ENCODE results near the gene NPFFR2.
"Not testable (repeated sequence)": the region's sequence is repeated elsewhere in the genome, so short reads cannot be mapped to it uniquely, and the experiment has no call there.

Gene NPFFR2

DNA sequence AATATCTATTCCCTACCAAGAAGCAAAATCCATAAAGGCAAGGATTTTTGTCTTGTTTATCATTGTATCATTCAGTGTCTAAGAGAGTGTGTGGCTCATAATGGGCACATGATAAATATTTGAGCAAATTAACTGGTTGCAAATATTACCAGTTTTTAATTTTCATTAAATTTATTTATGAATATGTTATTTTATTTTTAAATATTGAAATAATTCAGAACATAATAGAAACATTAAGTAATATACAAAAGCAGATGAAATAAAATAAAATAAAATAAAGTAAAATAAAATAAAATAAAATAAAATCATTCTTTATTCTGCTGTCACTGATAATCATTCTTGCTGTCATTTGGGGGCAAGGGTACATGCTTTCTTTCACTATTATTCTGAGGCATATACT is 120.9 kb downstream of the NPFFR2 start:
- CTCF ChIA-PET, result no interaction called here
- Mint-ChIP-seq H3K4me1 (no peaks in the 10 kb centered on the region), H3K4me3 (no peak overlapping the region), H3K27ac (no peak overlapping the region), H3K9me3 (peaks cover 2% of the 10 kb centered on the region), H3K27me3 (no peaks in the 10 kb centered on the region), H3K36me3 (no peaks in the 10 kb centered on the region)
- DNase-seq, result no peak

DNA sequence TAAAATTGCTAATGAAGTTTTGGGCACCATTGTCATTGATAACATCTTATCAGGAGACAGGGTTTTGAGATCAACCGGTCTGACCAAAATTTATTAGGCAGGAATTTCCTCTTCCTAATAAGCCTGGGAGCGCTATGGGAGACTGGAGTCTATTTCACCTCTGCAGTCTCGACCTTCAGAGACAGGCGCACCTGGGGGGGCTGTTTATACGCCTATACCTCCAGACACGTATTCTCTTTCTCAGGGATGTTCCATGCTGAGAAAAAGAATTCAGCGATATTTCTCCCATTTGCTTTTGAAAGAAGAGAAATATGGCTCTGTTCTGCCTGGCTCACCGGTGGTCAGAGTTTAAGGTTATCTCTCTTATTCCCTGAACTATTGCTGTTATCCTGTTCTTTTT is 121.8 kb downstream of the NPFFR2 start:
- CTCF ChIA-PET, H3K4me3 Mint-ChIP-seq, H3K27me3 Mint-ChIP-seq, H3K9me3 Mint-ChIP-seq, H3K36me3 Mint-ChIP-seq, DNase-seq, H3K27ac Mint-ChIP-seq, H3K4me1 Mint-ChIP-seq: not testable (repeated sequence)

DNA sequence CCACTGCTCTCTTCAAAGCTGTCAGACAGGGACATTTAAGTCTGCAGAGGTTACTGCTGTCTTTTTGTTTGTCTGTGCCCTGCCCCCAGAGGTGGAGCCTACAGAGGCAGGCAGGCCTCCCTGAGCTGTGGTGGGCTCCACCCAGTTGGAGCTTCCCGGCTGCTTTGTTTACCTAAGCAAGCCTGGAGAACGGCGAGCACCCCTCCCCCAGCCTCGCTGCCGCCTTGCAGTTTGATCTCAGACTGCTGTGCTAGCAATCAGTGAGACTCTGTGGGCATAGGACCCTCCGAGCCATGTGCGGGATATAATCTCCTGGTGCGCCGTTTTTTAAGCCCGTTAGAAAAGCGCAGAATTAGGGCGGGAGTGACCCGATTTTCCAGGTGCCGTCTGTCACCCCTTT is 137.5 kb downstream of the NPFFR2 start:
- DNase-seq, CTCF ChIA-PET, H3K9me3 Mint-ChIP-seq, H3K27me3 Mint-ChIP-seq, H3K4me3 Mint-ChIP-seq, H3K27ac Mint-ChIP-seq, H3K4me1 Mint-ChIP-seq, H3K36me3 Mint-ChIP-seq: not testable (repeated sequence)

DNA sequence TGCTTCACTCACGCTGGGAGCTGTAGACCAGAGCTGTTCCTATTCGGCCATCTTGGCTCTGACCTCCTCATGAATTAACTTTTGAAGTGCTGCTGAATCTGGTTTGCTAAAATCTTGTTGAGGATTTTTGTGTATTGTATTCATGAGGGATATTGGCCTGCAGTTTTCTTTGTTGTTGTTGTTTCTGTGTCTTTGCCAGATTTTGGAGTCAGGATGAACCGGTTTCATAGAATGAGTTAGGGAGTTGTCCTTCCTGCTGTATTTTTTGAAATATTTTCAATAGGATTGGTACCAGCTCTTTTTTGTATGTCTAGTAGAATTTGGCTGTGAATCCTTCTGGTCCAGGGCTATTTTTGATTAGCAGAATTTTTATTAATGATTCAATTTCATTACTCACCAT is 138.1 kb downstream of the NPFFR2 start:
- DNase-seq, result no peak
- H3K4me3 Mint-ChIP-seq, result no peak overlapping the region
- peaks cover 3% of the 10 kb centered on the region for H3K9me3 Mint-ChIP-seq
- H3K27ac Mint-ChIP-seq, result no peak overlapping the region
- CTCF ChIA-PET, result no interaction called here
- H3K36me3 Mint-ChIP-seq, result no peaks in the 10 kb centered on the region
- no peaks in the 10 kb centered on the region for H3K4me1 Mint-ChIP-seq
- no peaks in the 10 kb centered on the region for H3K27me3 Mint-ChIP-seq

DNA sequence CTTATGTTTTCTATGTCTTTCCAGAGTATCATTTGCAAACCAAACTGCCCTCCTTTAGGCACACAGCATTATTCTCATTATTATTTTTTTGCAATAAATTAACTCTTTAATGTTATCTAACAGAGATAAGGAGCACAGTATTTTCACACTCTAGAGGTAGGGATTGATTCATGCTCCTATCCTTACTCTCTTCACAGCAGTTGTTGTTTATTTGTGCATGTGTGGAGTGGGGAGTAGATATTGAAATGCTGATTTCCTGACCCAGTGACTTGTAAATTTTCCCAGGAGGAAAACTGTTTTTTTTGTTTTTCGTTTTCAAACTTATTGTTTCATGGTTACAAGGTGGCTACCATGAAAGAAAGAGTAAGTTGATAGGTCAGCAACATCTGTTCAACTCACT is 140.0 kb downstream of the NPFFR2 start:
- peaks cover 12% of the 10 kb centered on the region for H3K9me3 Mint-ChIP-seq
- no peak overlapping the region for H3K4me3 Mint-ChIP-seq
- no peak overlapping the region for H3K27ac Mint-ChIP-seq
- no peaks in the 10 kb centered on the region for H3K36me3 Mint-ChIP-seq
- no peak for DNase-seq
- H3K4me1 Mint-ChIP-seq, result no peaks in the 10 kb centered on the region
- no peaks in the 10 kb centered on the region for H3K27me3 Mint-ChIP-seq
- CTCF ChIA-PET, result no interaction called here

DNA sequence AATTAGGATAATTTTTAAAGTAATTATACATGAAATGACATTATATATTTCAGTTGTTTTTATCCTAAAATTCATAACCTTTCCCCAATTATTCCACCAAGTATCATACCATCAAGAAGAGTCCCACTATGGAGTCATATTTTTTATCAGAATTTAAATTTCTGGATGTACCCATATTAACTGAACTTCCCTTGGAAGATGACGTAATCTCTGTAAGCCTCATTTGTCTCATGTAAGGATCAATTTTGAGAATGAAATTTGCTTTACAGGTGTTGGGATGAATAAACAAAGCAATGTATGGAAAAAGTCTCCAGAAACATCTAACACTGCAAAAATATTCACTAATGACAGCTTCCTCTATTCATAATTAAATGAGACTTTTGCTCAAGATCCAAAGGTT is 147.5 kb downstream of the NPFFR2 start:
- DNase-seq, result no peak
- no peaks in the 10 kb centered on the region for H3K36me3 Mint-ChIP-seq
- CTCF ChIA-PET, result no interaction called here
- no peaks in the 10 kb centered on the region for H3K27me3 Mint-ChIP-seq
- H3K27ac Mint-ChIP-seq, result no peak overlapping the region
- no peaks in the 10 kb centered on the region for H3K4me1 Mint-ChIP-seq
- peaks cover 11% of the 10 kb centered on the region for H3K9me3 Mint-ChIP-seq
- no peak overlapping the region for H3K4me3 Mint-ChIP-seq

DNA sequence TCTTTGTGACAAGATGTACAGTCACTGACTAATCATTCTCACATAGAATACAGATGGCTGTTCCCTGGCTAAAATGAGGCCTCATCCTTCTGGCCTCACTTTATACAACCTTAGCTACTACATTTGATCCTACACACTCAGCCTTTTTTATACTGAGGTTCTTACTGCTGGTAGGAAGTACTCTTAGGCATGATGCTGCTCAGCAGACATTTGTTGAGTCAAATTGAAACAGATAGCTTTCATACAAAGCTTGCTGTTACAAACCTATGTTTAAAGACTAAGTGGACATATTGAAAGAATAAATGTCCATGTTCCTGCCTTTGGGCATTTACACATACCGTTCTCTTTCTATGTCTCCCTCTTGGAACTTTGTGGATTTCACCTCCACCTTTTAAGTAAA is 154.9 kb downstream of the NPFFR2 start:
- H3K27me3 Mint-ChIP-seq, result no peaks in the 10 kb centered on the region
- H3K4me1 Mint-ChIP-seq, result no peaks in the 10 kb centered on the region
- DNase-seq, result no peak
- H3K9me3 Mint-ChIP-seq, result no peaks in the 10 kb centered on the region
- CTCF ChIA-PET, result no interaction called here
- H3K27ac Mint-ChIP-seq, result no peak overlapping the region
- no peak overlapping the region for H3K4me3 Mint-ChIP-seq
- H3K36me3 Mint-ChIP-seq, result no peaks in the 10 kb centered on the region

DNA sequence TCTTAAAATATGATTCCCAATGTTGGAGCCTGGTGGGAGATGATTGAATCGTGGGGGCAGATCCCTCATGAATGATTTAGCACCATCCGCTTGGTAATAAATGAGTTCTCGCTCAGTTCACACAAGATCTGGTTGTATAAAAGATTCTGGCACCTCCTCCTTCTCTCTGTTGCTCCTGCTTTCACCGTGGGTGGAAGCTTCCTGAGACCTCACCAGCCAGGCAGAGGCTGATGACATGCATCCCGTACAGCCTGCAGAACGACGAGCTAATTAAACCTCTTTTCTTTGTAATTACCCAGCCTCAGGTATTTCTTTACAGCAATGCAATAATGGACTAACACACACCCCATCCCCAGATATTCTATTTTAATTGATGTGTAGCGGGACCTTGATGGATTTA is 162.2 kb downstream of the NPFFR2 start:
- H3K27ac Mint-ChIP-seq, result no peak overlapping the region
- CTCF ChIA-PET, result no interaction called here
- H3K9me3 Mint-ChIP-seq, result peaks cover 6% of the 10 kb centered on the region
- no peak overlapping the region for H3K4me3 Mint-ChIP-seq
- DNase-seq, result no peak
- H3K27me3 Mint-ChIP-seq, result no peaks in the 10 kb centered on the region
- no peaks in the 10 kb centered on the region for H3K4me1 Mint-ChIP-seq
- no peaks in the 10 kb centered on the region for H3K36me3 Mint-ChIP-seq

DNA sequence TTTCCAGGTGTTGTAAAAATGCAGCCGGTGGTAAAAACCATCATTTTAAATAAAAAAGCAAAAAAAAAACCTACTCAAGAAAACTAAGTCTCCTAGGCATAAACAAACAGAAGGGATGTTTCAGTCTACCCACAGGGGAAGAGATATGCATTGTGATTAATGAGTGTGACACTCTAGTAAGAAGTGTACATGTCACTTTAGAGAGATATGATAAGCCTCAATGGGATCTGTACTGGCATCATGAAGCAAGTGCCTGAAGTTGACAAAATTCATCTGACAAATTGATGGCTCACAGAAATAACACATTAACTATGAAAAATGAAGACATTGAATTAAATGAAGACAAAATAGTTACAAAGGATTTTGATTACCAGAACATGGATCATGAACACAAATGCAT is 162.7 kb downstream of the NPFFR2 start:
- CTCF ChIA-PET, result no interaction called here
- Mint-ChIP-seq H3K4me3 (no peak overlapping the region), H3K36me3 (no peaks in the 10 kb centered on the region)

More for the DNA sequence above, 162.7 kb downstream of the NPFFR2 start:
- no peaks in the 10 kb centered on the region for H3K27me3 Mint-ChIP-seq
- no peaks in the 10 kb centered on the region for H3K4me1 Mint-ChIP-seq
- H3K9me3 Mint-ChIP-seq, result peaks cover 6% of the 10 kb centered on the region
- DNase-seq, result no peak
- no peak overlapping the region for H3K27ac Mint-ChIP-seq

Measured in activated naive CD4-positive, alpha-beta T cell treated with anti-CD3 and anti-CD28 coated beads, Interleukin-2, amount 10 ng/mL, durations not matched to agents 7 days and 5 days (primary cell).